Activated CD8-positive, alpha-beta T cell treated with anti-CD3 and anti-CD28 coated beads for 36 hours (primary cell): ENCODE data around the gene JAKMIP2. TPM values are rescaled to one million over a fixed set of nuclear protein-coding genes. Genes with fewer than 3 reads are reported as not detected.

Source experiments
- ATAC-seq: fragments of 200-7000 bp; cut with Tn5 transposase; one replicate; pipeline ENCODE4 v1.10.0; 2021; ENCODE audit warnings: mild to moderate bottlenecking, moderate library complexity
- CTCF ChIA-PET: fragments of 350-600 bp; sonication (Branson Sonifier 250); formaldehyde crosslinking; loops from one replicate; lab custom pipeline; 2021; ENCODE audit warnings: antibody characterized with exemption; lab: Charles Lee
- POLR2A ChIA-PET: fragments of 350-600 bp; sonication (Branson Sonifier 250); formaldehyde crosslinking; loops from one replicate; lab custom pipeline; 2021; ENCODE audit warnings: antibody characterized with exemption; lab: Charles Lee
- DNase-seq: peaks from one replicate; pipeline ENCODE4 v3.0.0-alpha.2; 2020
- H3K27ac Mint-ChIP-seq: one replicate; pipeline ENCODE4 v1.8.0; 2021; ENCODE audit warnings: mild to moderate bottlenecking, mixed read lengths
- H3K27me3 Mint-ChIP-seq: one replicate; pipeline ENCODE4 v1.8.0; 2021; ENCODE audit warnings: mixed read lengths
- H3K36me3 Mint-ChIP-seq: one replicate; pipeline ENCODE4 v1.8.0; 2021; ENCODE audit warnings: low read depth, mixed read lengths
- H3K4me1 Mint-ChIP-seq: one replicate; pipeline ENCODE4 v1.8.0; 2021; ENCODE audit warnings: low read depth, mixed read lengths
- H3K4me3 Mint-ChIP-seq: one replicate; pipeline ENCODE4 v1.8.0; 2021; ENCODE audit warnings: mild to moderate bottlenecking, moderate library complexity, mixed read lengths
- H3K9me3 Mint-ChIP-seq: one replicate; pipeline ENCODE4 v1.8.0; 2021; ENCODE audit warnings: mixed read lengths
- CTCF ChIP-seq: fragments of 200-600 bp; IDR thresholded peaks from one replicate; pipeline ENCODE4 v1.8.0; 2022; ENCODE audit warnings: antibody characterized with exemption, mild to moderate bottlenecking
- intact Hi-C: fragments of 100-400 bp; cut with micrococcal nuclease; formaldehyde crosslinking; loops from one replicate; pipeline ENCODE4 v1.10.0; 2022
- total RNA-seq, 2 experiments: library from RNA; stranded (reverse); gene quantifications; one replicate each; pipeline ENCODE4 v1.2.3, GENCODE V29; 2021

JAKMIP2 gene
- total RNA-seq, 2 experiments from 2014 or later, result 2.6 to 3.2 TPM

DNA sequence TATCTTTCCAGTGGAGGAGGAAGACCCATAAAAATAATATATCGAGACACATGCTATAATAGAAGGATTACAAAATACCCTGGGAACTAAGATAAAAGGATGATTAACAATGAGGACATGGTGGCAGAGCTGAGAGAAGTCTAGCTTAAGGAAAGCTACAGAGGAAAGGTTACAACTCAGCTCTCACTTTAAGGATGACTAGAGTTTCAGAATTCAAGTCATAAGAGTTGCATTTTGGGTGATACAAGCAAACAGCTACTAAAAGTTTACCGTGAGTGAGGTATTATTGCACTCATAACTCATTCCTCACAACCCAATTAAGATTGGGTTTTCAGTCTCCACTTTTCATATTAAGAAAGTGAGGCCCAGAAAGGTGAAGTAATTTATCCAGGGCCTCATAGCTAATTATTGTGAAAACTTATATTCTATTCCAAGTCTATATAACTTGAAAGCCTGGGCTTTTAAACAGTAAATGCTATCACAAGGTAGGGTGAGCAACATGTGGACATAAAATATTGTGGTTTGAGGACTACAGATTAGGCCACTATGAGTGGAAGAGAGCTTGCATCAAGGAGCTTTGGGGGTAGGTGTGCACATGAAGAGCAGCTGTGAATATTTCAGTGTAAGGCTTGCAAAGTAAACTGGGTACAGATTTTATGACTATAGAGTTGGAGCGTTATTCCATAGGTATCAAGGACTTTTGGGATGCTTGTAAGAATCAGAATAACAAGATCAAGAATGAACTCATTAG, 28.0 kb downstream of the JAKMIP2 start:
- Mint-ChIP-seq H3K9me3 (no peaks in the 10 kb centered on the region), H3K36me3 (no peaks in the 10 kb centered on the region), H3K4me1 (no peaks in the 10 kb centered on the region), H3K27me3 (no peaks in the 10 kb centered on the region), H3K27ac (no peak overlapping the region), H3K4me3 (no peak overlapping the region)
- CTCF ChIA-PET, result interaction anchor here (1.0 to 2.7 kb wide), 2 partner anchors 23 to 68 kb away, joined by 3 to 8 read pairs; no protein-coding TSS in a partner anchor
- intact Hi-C loops, result no loop called here
- POLR2A ChIA-PET, result interaction anchor here (0.9 kb wide), 1 partner anchor 43 kb away, joined by 3 read pairs; no protein-coding TSS in a partner anchor
- no peak for ATAC-seq
- no peak for DNase-seq
- TF ChIP-seq CTCF, result no peak

- no peak for TF ChIP-seq CTCF
Measured at GRCh38 chr5:147753765-147754164, 28.8 kb downstream of the JAKMIP2 start.

GRCh38 chr5:147752666-147753290, 29.8 kb downstream of the JAKMIP2 start:
- intact Hi-C loops, result no loop called here
- no peak overlapping the region for H3K4me3 Mint-ChIP-seq
- ChIA-PET POLR2A (no interaction called here), CTCF (interaction anchor here (2.7 kb wide), 1 partner anchor 70 kb away, joined by 8 read pairs; no protein-coding TSS in a partner anchor)
- no peak for TF ChIP-seq CTCF
- H3K27ac Mint-ChIP-seq, result no peak overlapping the region
- H3K4me1 Mint-ChIP-seq, result no peaks in the 10 kb centered on the region
- H3K9me3 Mint-ChIP-seq, result no peaks in the 10 kb centered on the region
- DNase-seq, result no peak
- no peaks in the 10 kb centered on the region for H3K27me3 Mint-ChIP-seq
- no peaks in the 10 kb centered on the region for H3K36me3 Mint-ChIP-seq
- ATAC-seq, result no peak

More at GRCh38 chr5:147753765-147754164, 28.8 kb downstream of the JAKMIP2 start:
- ATAC-seq, result no peak
- Mint-ChIP-seq H3K9me3 (no peaks in the 10 kb centered on the region), H3K36me3 (no peaks in the 10 kb centered on the region), H3K27me3 (no peaks in the 10 kb centered on the region), H3K27ac (no peak overlapping the region), H3K4me3 (no peak overlapping the region), H3K4me1 (no peaks in the 10 kb centered on the region)
- intact Hi-C loops, result no loop called here
- POLR2A ChIA-PET, result no interaction called here
- no peak for DNase-seq
- CTCF ChIA-PET, result interaction anchor here (2.7 kb wide), 1 partner anchor 69 kb away, joined by 8 read pairs; no protein-coding TSS in a partner anchor

- H3K9me3 Mint-ChIP-seq, result no peaks in the 10 kb centered on the region
- H3K27ac Mint-ChIP-seq, result no peak overlapping the region
- H3K4me1 Mint-ChIP-seq, result no peaks in the 10 kb centered on the region
- ChIA-PET CTCF (interaction anchor here (2.7 kb wide), 1 partner anchor 71 kb away, joined by 8 read pairs; no protein-coding TSS in a partner anchor), POLR2A (interaction anchor here (1.0 kb wide), 1 partner anchor 10 kb away, joined by 3 read pairs; no protein-coding TSS in a partner anchor)
- TF ChIP-seq CTCF, result no peak
- intact Hi-C loops, result no loop called here
- DNase-seq (no peak), ATAC-seq (no peak)
- H3K27me3 Mint-ChIP-seq, result no peaks in the 10 kb centered on the region
- H3K36me3 Mint-ChIP-seq, result no peaks in the 10 kb centered on the region
- no peak overlapping the region for H3K4me3 Mint-ChIP-seq
Measured at GRCh38 chr5:147752033-147752432, 30.5 kb downstream of the JAKMIP2 start.
